22Rv1 (cell line): Measurements from ENCODE around the gene CROCC.
"Not testable (repeated sequence)": the region's sequence is repeated elsewhere in the genome, so short reads cannot be mapped to it uniquely, and the experiment has no call there.

Source experiments
- CTCF ChIP-seq: fragments of 450-650 bp; IDR thresholded peaks from 2 replicates; pipeline ENCODE4 v1.5.1; 2017; ENCODE audit warnings: mild to moderate bottlenecking
- ZFX ChIP-seq: fragments of 450-650 bp; IDR thresholded peaks from 2 replicates; pipeline ENCODE4 v1.6.1; 2017; ENCODE audit warnings: antibody characterized with exemption, borderline replicate concordance

GRCh38 chr1:16911851-16912721, 9.6 kb upstream of the CROCC start:
- TF ChIP-seq CTCF, result peak; percentile 31
- not testable (repeated sequence) for TF ChIP-seq ZFX
